Endometrial microvascular endothelial cells (primary cell): ENCODE data around the gene GAREM2. TPM values are rescaled to one million over a fixed set of nuclear protein-coding genes. Genes with fewer than 3 reads are reported as not detected.
"Not testable (repeated sequence)": the region's sequence is repeated elsewhere in the genome, so short reads cannot be mapped to it uniquely, and the experiment has no call there.

Source experiments
- in situ Hi-C: cut with HindIII; loops from 2 replicates; pipeline ENCODE4 v1.10.0; 2017; ENCODE audit warnings: low sequenced_read_pairs, low pct_unique_long_range_greater_than_20kb; ENCODE audit errors: inconsistent ontology term
- total RNA-seq: library from RNA; depleted of rRNA; stranded (reverse); fragments of >200 nt; gene quantifications from one replicate; pipeline ENCODE4 v1.2.3, GENCODE V29; 2015; ENCODE audit errors: inconsistent ontology term

The GAREM2 gene
- total RNA-seq, 1 donor from 2014 or later: not detected

DNA sequence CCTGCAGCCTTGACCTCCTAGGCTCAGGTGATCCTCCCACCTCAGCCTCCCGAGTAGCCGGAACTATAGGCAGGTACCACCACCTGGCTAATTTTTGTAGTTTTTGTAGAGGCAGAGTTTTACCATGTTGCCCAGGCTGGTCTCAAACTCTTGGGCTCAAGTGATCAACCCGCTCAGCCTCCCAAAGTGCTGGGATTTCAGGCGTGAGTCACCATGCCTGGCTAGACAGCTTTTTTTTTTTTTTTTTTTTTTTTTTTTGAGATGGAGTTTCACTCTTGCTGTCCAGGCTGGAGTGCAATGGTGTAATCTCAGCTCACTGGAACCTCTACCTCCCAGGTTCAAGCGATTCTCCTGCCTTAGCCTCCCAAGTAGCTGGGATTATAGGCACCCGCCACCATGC lies 6.3 kb upstream of the GAREM2 start:
- in situ Hi-C loops: not testable (repeated sequence)

DNA sequence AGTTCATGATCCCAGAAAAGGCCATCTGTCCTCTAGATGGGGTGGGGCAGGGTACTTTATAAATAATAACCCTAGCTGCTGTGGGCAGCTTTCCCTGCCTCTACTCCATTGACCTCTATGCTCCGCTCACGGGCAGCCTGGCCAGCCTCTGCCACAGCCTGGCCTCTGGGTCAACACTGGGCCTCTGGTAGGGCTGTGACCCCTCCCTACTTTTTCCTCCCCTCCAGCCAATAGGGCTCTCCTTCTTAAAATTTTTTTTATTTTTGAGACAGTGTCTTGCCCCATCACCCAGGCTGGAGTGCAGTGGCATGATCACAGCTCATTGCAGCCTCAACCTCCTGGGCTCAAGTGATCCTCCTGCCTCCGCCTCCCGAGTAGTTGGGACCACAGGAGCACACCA lies 4.1 kb upstream of the GAREM2 start:
- in situ Hi-C loops: no loop called here

DNA sequence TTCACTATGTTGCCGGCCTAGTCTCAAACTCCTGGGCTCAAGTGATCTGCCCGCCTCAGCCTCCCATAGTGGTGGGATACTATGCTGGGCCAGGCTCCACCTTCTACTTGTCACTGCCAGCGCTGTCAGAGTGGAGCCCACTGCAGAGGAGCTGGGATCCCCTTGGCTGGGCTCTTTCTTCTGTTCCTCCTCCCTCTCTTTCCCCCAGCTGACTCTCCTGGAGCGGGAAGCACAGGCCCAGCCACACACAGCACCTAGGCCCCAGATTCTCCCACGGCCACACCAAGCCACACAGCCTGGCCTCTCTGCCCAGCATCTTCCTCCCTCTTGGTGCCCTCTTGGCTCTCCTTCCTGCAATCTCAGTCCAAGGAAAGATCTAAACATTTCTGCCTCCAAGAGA lies 3.7 kb upstream of the GAREM2 start:
- in situ Hi-C loops: no loop called here

DNA sequence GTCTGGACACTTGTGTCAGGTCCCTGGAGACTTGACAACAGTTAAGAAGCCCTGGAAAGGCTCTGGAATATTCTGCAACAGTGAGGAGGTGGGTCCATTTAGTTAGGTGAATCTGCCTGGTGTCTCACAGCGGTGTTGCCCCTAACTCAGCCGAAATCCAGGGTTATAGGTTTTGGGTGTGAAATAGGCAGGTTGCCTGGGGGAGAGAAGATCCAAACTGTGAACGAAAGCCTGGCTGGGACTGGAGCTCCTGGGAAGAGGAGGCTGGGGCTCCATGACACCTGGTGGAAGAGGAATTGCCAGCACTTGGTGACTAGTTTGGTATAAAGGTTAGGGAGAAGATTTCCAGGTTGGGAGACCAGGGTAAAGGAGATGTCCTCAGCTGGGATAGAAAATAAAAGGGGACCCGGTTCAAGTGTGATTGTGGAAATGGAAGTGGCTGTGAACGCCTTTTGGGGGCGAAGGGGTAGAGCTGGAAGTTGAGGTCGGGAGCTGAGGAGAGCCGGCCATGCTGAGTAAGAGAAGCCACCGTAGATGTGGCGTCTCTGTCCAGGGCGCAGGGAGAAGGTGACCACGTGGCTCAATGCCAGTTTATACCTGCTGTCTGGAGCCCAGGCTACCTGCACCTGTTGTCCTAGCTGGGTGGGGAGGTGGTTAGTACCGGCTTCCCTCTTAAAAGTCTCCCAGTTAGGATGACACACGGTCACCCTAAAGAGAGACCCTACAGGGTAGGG lies 3.0 kb upstream of the GAREM2 start:
- in situ Hi-C loops: no loop called here

DNA sequence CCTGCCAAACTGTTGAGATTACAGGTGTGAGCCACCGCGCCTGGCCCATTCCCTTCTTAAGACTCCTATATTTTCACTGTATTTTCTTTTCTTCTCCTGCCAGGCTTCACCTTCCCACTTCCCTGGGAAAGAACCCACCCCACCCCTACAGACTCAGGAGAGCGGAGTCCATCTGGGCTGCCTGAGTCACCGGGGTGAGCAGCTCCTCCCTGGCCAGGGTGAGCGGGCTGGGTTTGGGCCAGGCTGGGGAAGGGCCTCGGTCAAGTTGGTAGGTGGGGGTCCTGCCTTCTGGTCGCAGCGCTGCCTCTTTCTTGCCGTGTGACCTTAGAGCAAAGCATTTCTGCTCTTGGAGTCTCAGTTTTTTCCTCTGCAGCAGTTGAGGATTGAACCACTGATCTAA lies 2.1 kb upstream of the GAREM2 start:
- in situ Hi-C loops: no loop called here

DNA sequence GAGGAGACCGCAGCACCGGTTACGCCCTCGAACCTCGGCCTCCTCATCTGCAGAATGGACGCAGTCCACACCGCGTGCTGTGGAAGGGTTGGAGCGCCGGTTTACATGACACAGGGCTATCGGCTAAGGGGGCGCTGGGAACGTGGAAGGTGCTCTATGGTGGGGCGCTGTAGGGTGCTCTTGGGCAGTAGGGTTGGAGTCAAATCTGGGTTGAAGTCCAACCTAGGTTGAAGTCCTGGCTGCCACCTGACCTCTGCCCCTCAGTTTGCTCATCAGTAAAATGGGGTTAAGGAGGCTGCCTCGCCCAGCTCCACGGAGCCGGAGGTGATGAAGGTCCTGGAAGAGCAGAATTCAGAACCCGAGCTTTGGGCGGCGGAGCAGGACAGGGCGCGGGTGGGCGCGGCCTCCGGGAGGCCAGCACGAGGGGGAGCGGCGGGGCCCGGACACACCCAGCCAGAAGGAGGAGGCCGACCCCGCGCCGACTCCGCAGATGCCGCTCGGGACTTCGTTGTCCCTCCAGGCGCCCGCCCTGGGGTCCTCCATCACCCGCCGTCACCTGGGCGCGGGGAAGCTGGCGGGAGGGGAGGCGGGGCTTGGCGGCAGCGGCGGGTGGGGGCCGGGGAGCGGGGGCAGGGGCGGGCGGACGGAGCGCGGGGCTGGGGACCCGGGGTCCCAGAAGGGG lies 558 bp upstream of the GAREM2 start:
- in situ Hi-C loops: no loop called here

DNA sequence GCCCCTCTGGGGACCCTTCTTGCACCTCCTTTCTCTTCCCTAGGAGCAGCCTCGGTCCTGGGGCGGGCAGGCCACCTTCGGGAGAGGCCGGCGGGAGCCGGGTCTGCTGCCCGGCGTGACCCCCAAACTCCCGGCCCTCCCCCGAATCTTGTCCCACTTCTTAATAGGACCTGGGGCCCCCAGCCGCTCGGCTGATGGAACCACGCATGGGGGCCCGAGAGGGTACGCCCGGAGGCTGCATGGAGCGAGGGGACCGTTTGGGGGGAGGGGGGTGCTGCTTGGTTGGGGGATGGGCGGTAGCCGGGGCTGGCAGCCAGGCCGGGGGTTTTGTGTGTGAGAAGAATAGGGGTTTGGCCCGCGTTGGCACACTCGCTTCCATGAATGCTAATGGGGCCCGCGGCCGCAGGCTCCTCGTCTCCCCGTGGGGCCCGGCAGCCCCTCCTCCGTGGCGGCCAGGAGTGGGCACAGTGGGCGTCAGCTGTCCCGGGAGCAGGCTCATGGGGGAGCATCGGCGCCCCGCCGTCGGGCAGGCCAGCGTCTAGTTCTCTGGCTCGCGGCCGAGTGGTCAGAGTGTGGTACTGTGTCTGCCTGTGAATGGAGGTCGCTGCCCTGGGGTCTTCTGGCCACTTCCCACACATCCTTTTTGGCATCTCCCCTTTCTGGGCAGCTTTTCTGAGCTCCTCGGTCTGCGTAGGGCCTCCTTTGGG lies 1.0 kb downstream of the GAREM2 start:
- in situ Hi-C loops: no loop called here

DNA sequence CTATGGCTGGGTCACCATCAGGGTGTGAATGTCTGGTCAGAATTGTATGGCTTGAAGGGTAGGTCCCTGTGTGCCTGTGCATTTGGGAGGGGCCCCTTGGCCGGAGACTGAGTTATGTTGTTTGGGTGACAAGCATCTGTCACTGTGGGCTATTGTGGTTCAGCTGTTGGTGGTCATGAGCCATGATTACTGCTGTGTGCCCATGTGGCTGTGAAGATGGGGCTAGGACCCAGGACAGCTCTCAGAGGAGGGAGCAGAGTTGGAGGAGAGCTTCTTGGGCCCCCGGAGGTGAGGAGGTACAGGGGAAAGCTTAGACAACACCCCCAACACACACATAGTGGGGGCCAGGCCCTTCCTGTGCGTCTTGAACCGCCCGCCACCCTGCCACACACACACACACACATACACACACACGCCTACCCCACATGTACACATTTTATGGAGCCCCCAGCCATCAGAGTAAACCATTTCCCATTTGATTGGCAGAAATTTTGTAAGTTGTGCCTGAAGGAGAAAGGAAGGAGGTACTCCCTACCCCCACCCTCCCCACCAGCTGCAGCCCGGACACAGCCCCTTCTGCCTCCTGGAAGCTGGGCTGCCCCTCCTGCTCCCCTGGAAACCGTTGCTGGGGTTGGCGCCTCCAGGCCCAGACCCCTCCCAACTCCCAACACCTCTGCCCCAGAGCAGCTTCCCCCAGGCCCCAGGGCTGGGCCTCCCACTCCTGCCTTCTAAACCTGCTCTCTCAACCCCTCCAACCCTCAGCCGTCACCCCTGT lies 2.0 kb downstream of the GAREM2 start:
- in situ Hi-C loops: no loop called here

DNA sequence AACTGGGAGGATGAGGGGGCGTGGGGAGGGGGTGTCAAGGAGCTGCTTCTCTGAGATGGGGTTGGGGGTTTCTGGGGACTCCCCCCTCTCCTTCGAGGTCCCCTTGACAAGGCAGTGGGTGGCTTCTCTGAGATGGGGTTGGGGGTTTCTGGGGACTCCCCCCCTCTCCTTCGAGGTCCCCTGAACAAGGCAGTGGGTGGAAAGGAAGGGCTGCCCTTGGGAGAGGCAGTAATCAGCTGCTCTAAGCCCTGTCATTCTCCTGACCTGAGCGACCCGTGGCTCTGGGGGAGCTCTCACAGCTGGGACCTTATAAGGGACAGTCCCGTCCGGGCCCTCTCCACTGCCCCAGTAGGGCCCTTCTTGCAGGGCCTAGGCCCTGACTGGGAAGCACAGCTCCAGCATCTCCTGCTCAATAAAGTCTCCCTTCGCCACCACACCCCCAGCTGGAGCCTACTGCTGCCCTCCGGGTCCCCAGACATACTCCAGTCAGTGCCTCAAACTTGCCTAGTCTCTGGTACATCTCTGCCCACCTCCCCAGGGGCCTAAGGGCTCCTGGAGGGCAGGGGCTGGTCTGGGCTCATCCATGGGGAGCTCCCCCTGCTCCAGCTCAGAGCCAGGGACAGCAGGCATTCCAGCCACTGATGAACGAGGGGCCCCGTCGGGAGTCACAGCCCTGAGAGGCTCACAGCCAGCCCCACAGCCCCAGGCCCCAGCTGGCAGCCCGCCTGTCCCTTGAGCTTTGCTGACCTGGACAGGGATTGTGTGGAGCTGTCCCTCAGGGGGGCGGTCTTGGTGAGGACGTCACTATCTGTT lies 2.8 kb downstream of the GAREM2 start:
- in situ Hi-C loops: no loop called here

DNA sequence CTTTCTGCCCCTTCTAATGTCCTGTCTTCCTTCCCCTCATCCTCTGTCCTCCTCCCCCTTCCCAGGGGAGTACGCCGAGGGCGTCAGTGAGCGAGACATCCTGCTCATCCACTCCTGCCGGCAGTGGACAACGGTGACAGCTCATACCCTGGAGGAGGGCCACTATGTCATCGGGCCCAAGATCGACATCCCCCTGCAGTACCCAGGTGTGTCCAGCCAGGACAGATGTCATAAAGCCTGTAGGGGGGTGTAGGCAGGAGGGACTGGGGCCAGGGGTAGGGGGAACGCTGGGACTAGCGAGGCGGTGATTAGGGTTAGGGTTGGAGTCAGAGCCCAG lies 3.4 kb downstream of the GAREM2 start:
- in situ Hi-C loops: no loop called here

DNA sequence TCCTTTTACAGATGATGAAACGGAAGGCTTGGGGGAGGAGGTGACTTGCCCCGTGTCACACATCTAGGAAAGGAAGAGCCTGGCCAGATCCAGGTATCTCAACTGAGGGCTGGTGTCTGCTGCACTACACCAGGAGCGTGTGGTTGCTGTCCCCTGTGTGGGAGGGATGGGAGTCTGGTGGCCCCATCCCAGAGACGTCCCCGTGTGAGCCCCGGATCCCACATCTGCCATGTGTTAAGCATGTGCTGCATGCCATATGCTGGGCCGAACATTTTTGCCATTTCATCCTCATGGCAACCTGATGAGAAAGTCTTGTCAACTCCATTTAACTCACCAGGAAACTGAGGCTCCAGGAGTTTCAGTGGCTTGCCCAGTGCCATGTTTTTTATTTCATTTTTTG lies 4.2 kb downstream of the GAREM2 start:
- in situ Hi-C loops: no loop called here

DNA sequence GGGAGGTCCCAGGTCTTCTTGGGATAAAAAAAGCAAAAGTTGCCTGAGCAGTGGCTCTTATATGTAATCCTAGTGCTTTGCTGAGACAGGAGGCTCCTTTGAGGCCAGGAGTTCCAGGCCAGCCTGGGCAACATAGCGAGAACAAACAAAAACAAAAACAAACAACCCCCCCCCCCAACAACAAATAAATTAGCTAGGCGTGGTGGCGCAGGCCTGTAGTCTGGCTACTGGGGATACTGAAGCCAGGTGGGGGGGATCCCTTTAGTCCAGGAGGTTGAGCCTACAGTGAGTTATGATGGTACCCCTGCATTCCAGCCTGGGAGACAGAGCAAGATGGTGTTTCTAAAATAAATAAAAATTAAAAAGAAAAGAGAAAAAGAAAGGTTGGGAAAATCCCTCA lies 5.4 kb downstream of the GAREM2 start:
- in situ Hi-C loops: no loop called here

DNA sequence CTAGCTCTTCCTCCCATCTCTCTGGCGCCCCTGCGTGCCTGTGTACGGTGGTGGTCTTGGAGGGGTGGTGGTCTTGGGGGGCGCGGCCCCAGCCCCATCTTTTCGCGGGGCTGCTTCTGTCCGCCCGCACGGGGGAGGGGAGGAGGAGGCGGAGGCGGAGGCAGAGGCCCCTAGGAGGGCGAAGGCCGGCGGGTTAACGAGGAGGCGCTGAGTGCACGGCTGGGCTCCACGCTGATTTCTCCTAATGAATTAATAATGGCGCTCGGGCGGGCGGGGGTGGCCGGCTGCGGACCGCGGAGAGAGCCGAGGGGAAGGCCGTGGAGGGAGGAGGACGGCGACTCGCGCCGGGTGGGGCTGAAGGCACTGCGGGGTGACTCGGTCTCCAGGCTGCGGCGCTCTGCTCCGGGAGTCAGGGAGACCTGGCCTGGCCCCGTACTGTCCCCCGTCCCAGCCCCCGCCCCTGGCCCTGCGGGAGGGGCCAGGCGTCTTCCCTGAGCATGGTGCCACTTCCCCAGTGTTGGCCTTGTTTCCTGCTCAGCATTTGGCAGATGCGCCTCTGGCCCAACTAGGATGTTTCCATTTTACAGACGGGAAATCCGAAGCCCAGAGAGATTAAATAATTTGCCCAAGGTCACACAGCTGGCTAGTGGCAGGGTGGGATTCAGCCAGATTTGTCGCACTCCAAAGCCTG lies 6.0 kb downstream of the GAREM2 start:
- in situ Hi-C loops: no loop called here

DNA sequence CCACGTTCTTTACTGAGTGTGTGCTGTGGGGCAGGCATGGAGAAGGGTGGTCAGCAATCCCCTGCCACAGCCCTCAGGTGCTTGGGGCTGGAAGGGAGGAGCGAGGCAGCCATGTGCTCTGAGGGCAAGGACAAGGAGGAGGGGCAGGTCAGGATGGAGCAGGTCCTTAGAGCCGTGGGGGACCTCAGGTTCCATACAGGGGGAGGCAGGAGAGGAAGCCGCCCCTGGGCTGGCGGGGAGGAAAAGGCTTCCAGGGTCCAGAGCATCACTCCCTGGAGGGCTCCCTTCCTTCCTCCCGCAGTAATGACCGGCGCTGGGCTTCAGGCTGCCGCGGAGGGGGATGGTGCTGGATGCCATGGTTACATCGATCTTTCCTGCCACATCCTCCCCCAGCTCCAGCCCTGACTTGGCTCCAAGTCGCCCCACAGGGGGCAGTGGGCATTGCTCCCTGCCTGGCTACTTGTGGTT lies 6.6 kb downstream of the GAREM2 start:
- in situ Hi-C loops: no loop called here

DNA sequence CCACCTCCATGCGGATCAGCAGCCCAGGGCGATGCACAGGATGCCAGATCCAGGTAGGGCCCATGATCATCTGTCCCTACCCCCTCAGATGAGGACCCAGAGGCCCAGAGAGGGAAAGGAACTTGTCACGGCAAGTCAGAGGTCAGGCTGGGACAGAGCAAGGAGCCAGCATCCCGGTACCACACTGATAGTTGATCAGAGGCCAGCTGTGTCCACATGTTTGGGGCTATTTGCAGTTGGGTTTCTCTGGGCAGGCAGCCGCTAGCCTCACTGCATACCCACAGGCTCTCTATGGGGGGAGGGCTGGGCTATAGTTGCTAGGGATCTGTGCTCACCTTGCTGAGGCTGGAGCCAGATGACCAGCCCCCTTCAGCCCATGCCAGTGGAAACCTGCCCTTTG lies 9.6 kb downstream of the GAREM2 start:
- in situ Hi-C loops: no loop called here

DNA sequence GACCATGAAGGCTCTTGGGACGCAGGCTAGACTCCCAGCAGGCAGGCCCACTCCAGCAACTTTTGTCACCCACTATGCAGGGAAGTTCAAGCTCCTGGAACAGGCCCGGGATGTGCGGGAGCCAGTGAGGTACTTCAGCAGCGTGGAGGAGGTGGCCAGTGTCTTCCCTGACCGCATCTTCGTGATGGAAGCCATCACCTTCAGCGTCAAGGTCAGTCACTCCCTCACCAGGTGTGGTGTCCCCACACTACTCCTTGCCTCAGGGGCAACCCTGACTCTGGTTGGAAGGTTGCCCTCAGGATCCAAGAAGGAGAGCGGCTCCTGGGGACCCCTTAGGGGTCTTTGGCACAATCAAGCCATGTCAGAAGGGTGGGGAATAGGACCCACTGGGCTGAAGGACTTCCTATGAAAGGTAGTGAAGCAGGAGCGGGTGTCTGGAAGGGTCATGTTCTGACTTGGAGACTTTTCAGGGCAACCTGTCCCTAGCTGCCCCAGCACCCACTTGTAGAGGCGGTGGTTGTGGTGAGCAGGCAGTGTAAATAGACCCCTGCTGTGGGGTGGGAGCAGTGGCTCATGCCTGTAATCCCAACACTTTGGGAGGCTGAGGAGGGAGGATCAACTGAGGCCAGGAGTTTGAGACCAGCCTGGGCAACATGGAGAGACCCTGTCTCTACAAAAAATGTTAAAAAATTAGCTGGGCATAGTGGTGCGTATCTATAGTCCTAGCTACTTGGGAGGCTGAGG lies 10.2 kb downstream of the GAREM2 start:
- in situ Hi-C loops: no loop called here

DNA sequence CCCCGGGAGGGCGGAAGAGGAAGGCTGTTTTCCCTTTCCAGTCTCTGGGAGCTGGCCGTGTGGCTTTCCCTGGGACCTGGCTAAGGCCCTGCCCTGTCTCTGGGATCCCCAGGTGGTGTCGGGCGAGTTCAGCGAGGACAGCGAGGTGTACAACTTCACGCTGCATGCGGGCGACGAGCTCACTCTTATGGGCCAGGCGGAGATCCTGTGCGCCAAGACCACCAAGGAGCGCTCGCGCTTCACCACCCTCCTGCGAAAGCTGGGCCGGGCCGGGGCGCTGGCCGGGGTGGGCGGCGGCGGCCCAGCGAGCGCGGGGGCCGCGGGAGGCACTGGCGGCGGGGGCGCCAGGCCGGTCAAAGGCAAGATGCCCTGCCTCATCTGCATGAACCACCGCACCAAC lies 11.2 kb downstream of the GAREM2 start:
- in situ Hi-C loops: no loop called here
